SKM-1 treated with dmso at 0.1 percent for 144 hours (cell line): ENCODE data around the gene CLDND1.
"Not testable (repeated sequence)": the region's sequence is repeated elsewhere in the genome, so short reads cannot be mapped to it uniquely, and the experiment has no call there.

Source experiments
- DNase-seq: peaks from one replicate; lab custom pipeline; 2025; ENCODE audit not compliant: unreplicated experiment; lab: John Stamatoyannopoulos, UW

CLDND1 gene

DNA sequence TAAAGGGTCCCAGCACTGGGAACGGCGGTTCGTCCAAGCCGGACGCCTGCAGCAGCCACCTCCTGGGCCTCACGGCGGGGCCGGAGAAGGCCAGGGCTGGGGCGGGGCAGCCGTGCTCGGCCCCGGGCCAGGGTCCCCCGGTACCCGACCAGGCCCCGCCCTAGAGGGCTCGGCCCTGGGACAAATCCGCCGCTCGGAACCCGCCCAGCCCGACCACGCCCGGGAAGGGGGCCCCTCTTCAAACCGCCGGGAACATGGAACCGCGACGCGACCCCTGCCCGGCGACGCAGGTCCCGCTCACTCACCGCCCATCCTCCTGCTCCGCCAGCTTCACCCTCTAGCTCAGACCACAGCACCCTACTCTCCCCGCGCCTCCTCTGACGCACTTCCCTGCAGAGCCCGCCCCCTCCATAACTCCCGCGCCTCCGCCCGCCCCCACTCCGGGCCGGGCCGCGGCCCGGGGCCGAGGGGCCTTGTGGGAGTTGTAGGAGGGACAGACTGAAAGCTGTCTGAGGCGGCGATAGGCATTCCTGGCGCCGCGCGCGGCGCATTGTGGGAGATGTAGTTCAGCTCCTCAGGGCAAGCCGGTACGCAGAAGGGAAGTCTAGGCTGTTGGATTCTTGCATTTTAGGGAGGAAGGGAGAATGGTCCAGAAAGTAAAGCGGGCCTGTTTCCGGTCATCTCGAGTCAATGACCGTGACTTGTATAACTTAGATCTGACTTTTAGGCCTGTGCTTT, at the start of gene CLDND1:
TSS of gene CLDND1 (minus strand) at position 359 of the 738 bp plus-strand sequence. CDS start 1,478 bp downstream, outside the sequence.
- peak; percentile 92 for DNase-seq

DNA sequence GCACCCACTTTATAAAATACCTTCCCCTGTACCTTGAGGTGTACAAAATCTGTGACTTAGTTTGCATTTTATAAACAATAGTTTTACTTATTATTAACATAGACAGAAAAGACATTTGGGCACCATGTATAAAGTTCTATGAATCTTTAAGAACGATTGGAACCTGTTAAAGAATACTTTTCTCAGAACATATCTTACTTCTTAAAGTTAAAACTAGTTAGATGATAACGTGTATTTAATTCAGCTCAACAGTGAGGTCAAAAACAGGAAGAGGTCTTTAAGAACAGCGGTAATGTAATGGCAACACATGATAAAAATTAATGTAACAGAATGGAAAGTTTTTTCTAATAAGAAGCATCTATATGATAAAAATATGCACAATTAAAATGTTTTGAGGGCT, 45.7 kb upstream of the CLDND1 start:
- DNase-seq, result no peak

DNA sequence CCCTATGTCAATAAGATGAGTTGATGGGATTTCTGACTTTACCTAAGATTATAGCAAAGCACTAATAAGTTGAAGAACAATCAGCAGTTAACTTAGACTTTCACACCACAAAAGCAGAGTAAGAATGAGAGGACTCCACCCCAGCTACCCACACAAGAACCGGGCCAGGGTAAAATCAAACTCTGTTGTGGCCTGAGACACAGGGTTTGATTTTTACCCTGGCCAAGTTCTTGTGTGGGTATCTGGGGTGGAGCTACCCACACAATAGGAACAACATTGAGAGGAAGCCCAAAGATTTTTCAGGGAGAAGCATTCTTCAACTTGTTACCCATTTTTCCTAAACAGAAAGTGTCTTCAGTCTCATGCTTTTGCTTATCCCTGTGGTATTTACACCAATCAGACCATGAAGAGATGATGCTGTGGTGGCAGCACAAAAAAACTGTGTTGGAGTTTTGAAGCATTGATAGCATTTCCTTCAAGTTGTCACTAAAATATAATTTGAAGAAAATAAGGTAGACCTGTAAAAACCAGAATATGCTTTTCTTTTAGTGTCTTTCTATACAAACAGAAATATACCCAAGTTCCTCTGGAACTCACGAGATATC, 45.1 kb upstream of the CLDND1 start:
- no peak for DNase-seq

DNA sequence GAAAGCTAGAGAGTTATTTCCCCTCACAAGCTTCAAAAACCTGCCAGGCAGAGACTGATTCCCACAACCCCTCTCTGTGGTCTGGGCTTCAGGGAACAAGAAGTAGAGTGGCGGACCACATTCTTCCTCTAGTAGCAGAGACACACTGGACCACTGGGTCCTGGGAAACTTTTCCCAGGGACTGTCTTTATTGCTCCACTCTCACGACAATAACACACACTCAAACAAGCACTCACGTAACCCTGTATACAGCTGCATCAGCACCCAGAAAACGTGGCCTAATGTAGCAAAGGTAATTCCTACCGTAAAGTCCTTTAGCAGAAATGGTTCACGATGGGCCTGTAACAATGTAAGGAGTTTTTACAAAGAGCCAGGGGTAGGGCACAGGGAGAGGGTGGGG, 43.1 kb upstream of the CLDND1 start:
- no peak for DNase-seq

DNA sequence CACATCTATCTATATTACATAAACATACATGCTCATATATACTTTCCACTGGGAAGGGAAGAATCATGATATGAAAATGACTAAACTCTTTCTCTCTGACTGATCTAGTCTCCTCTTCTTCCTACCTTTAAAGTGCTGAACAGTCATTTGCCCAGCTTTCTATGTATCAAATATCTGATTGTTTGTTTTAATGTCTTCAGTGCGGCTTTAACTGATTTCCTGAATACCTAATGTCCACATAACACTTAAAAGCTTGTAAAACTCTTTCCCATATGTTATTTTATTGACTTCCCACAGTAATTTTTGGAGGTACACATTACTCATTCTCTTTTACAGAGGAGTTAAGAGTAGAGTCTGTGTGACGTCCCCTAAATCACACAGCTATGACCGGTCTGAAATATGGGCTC, 42.5 kb upstream of the CLDND1 start:
- DNase-seq, result no peak

DNA sequence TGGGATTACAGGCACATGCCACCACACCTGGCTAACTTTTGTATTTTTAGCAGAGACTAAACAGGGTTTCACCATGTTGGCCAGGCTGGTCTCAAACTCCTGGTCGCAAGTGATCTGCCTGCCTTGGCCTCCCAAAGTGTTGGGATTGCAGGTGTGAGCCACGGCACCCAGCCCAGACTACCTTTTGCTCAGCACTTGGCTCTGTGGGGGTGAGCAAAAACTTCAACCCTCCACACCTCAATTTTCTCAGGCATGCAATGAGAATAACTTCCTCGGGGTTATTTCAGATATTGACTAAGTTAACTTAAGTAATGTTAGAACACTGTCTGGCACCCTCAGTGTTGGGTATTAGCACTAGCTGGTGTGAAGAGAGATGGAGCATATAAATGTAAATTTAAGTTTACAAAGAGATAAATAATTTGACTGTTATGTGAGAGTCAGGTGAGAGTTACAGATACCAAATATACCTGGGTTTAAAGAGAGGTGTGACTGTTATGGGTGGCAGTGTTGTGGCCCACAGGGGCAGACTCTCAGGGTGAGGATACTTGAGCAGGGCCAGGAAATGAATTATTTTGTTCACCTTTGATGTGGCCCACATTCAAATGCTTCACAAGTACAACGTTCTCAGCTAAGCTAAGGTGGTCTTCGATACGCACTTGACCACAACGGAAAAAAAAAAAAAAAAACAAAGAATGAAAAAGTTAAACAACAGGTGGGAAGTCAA, 41.7 kb upstream of the CLDND1 start:
- no peak for DNase-seq

DNA sequence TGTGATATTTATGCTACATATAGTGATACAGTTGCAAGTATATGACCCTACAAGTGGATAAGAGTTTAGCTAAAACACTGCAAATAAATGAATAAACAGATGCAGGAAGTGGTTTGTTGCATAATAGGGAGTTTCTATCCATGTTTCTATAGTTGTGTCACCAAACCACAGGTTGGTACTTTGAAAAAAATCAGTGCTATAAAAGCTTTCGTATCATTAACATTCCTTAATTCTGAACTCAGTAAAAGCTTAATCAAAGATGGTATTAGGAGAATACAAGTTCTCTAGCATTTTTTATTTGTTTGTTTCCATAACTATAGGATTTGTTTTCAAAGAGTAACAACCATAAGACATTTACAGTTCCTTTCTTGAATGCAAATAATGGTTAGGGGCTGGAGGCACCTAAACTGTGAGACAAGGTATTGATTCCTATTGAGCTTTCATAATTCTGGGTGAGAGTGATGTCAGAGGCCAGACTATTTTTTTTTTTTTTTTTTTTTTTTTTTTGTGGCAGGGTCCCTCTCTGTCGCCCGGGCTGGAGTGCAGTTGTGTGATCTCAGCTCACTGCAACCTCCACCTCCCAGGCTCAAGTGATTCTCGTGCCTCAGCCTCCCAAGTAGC, 41.1 kb upstream of the CLDND1 start:
- peak; percentile 38 for DNase-seq

DNA sequence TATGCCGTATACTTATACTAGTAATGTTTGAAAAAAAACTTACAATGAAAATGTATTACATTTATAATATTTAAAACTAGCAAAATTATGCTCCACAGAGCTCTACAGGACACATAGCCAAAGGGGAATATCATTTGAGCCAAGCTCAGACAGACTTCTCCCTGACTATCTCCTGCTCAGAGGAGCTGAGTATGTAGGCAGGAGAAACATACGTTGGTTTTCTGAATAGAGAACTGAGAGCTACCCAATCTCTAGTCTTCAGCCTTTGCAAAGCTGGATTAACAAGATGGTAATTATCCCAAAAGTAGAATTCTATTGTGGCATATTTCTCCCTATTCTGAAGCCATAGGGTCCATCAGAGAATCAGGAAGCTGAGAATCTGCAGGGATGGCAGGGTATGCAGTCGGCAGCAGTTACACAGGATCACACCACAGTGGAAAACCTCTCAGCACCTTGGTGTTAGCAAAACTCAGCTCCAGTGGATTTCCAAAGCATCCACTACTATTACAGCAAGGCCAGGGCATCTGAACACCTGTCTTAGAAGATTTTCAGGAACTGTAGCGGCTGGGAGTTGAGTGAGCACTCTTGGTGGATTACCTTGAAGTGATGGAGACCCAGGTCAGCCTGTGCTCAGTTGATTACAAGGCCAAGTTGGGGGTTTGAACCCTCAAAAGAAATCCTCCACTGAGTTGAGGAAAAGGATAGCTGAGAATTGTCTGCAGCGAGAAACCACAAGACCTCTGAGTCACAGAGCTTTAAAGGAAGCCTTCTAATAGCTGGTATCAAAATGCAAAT, 39.2 kb upstream of the CLDND1 start:
- no peak for DNase-seq

DNA sequence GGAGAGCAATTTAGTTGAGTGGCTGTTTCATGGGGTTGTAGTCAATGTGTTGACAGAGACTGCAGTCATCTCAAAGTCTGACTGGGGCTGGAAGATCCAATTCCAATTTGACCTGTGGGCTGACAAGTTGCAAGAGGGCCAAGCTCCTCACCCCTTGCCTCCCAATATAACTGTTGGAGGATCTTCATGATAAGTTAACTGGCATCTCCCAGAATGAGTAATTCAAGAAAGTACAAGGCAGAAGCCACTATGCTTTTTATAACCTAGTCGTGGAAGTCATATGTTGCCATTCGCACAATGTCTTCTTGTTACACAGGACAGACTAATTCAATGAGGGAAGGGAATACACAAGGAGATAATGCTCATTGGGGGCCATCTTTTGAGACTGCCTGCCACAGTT, 38.2 kb upstream of the CLDND1 start:
- no peak for DNase-seq

DNA sequence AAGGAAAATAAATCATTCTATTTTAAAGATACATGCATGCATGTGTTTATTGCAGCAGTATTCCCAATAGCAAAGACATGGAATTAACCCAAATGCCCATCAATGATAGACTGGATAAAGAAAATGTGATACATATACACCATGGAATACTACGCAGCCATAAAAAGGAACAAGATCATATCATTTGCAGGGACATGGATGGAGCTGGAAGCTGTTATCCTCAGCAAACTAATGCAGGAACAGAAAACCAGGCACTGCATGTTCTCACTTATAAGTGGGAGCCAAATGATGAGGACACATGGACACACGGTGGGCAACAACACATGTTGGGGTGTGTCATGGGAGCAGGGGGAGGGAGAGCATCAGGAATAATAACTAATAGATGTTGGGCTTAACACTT, 37.1 kb upstream of the CLDND1 start:
- DNase-seq, result not testable (repeated sequence)

DNA sequence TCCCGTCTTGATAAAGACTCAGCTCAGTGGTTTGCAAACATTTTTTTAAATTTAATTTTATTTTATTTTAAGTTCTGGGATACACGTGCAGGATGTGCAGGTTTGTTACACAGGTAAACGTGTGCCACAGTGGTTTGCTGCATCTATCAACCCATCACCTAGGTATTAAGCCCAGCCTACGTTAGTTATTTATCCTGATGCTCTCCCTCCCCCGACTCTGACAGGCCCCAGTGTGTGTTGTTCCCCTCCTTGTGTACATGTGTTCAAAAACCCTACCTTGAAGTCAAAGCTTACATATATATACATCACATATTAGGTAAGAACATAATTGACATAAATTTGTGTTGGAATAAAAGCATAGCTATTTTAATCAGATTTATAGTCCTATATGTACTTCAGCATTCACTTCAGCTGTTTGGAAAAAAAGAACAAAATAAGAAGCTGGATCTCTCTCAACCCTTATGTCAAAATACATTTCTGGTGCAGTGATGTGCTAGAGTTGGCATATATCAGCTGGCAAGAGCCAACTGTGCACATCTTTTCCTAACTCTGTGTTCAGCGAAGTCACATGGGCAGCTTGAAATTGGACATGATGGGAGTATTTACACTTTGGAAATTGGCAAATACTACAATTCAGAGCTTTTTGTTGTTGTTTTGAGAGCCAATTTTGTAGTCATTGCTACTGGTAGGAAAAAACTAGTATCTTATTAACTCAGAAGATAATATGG, 35.6 kb upstream of the CLDND1 start:
- DNase-seq, result no peak

DNA sequence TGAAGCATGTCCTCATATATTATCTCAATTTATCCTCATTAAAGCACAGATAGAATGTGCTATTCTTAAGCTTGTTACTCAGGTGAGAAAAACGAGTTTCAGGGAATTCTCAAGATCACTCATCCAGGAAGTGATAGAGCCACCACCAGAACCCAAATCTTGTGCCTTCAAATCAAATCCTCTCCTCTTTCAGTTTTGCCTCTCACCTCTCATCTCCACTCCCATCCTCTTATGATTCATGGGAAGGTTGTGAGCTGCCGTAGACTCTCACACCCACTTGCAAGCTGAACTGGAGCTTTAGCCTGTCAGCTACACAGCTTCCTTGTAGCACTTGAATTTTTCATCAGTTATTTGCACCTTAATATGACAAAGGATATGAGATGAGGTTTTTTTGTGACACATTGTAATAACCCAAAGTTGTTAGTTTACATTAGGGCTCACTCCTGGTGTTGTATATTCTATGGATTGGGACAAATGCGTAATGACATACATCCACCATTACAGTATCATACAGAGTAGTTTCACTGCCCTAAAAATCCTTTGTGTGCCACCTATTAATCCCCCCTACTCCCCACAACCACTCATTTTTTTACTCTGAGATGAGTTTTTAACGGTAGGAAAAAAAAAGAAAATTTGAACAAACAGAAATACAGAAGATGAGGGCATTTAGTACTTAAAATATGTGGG, 34.8 kb upstream of the CLDND1 start:
- no peak for DNase-seq

DNA sequence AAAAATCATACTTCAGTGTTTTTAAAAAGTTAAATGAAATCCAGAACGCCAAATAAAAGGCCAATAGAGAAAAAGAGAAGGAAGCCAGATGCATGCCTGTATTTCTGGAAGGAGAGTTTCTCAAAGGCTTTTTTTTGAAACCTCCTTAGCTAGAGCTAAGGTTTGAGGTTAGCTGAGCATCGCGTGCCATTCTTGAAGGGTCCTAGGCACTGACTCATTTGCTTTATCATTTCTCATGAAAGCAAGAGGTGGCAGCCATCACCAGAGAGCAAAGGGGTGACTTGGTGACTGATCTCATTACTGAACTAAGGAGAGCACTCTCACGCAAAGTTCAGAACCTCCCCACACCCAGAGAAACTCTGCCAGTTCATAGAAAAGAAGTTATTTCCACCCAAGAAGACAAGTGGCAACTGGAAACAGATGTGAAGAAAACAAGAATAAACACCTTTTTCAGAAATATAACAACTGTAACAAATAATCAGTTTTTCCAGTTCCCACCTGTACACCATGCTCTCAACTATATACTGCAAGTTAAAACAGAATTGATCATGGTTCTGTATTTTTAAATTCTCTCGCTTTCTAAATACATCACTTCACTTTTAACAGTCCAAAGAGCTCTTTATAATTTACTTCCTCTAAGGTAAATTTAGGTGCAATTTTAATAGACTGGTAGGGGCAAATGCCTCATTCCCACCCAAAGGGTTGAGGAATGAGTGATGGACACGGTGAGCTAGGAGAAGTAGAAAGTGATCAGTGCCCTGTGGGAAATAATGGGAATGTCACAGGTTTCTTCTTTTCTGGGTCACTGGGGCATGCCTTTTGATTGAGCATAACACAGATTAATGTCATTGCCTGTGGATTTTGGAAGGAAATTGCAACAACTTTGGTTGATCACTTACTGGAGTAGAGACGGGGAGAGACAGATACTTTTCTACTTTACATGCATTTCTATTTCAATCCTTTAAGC, 33.7 kb upstream of the CLDND1 start:
- DNase-seq, result peak; percentile 28

DNA sequence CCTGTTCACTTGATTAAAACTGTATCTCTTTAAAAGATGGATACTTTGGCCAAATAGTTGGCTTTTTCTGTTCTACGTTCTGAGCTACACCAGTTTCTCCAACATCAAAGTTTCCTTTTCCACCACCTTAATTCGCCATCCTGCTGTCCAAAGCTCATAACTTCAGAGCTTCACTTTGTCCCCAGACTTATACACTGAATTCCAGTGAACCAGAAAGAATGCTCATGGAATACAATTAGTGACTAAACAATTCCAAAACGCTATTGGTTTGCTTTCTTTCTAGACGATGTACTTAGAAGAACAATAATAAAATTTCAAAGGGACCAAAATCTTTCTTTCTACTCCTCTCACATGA, 32.3 kb upstream of the CLDND1 start:
- no peak for DNase-seq

DNA sequence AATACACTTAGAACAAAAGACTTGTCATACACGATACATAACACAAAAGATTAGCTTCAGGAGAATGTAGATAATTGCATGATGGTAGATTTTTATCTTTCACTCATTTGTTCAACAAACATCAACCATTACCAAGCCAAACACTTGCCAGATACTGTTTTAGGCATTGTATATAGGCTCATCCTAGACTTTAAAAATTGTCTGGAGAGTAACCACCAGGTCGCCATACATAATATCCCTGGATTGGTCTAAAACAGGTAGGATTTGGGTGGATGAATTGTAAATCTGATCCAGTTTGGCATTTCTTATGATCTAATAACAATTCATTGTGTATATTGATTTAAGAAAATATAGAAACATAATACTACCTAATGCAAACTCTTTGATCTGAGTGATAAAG, 31.9 kb upstream of the CLDND1 start:
- no peak for DNase-seq

DNA sequence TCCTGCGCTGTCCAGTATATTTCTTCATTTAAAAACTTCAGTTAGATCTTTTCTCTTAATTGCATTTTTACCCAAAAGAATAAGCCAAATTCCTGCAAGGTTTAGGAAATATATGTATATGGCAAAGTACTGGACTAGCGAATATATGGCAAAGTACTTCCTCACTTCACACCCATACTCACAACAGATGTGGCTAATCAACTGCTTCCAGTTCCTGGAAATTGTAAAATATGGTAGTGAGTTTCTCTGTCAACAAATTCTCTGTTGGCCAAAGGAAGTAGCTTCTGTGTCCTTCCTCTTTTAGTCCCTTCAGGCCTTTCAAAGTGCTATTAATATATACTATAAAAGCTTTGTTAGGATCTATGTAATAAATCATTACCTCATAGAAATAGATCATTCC, 31.1 kb upstream of the CLDND1 start:
- peak; percentile 64 for DNase-seq

DNA sequence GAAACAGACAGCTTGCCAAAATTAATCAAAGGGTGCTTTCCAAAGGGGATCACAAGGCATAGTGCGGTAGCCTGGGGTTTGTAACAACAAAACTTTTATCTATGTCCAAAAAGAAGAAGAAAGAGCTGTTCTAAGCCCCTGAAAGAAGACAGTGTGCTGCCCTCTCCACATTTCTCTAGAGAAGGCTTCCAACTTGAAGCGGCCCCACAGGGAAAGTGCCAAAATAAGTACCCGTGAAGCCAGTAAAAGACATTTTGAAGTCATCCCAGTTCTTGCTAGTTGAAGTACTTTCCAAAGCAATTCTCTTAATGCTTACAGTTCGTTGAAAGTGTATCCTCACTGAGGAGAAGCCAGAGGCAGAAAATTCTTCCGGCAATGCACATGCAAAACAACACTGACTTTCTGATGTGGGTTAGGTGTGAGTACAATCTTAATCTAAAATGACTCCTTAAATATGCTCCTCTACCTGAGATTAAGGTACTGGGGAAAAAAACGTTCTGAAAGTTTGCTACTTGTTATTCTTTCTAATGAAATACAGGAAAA, 30.4 kb upstream of the CLDND1 start:
- no peak for DNase-seq

DNA sequence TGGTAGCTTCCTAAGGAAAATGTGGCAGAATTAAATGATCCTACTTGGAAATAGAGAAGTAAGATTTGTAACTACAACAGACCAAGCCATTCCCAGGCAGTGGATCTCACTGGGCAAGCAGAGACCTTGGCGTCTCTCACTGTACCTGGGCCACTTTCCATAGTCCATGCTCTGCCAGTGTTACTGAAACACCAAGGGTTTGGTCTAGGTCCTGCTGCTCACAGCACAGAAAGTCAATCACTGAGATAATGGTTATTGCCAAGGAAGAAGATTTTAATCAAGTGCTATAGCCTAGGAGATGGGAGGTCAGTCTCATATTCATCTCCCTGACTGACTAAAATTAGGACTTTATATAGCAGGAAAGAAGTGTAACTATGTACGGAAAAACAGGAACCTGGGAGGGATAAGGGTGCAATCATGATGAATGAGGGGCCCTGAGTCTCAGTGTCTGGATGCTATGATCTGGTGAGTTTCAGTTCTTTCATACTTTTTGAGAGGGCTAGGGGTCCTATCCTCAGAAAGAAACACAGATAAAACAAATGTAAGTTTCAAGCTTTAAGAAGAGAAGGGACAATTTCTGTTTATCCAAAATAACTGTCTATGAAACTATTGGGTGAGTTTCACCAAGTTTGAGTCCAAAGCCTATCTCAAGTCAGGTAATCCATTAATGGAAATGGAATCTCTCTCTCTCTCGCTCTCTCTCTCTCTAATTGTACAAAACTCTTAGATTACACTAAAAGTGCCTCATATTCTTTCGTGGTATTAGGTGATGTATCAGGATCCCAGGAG, 29.7 kb upstream of the CLDND1 start:
- DNase-seq, result no peak
